ENCODE data around the gene BMX. TPM values are rescaled to one million over a fixed set of nuclear protein-coding genes. Genes with fewer than 3 reads are reported as not detected.
A peak's percentile ranks its signal among the peaks of the same experiment; 100 is the strongest.

BMX gene
- polyA plus RNA-seq, 3 donors from 2014 or later: not detected

- Mint-ChIP-seq H3K36me3 (no peaks in the 10 kb centered on the region), H3K27me3 (ENCODE audit: low read depth in 3 of 3) (peaks cover 2 to 8% (median 7%) of the 10 kb centered on the region in 3 donors), H3K4me1 (peaks cover 7 to 12% of the 10 kb centered on the region in 2 donors), H3K27ac (peak within 1 kb of the TSS in 2 of 6 donors; percentile 16 to 65), H3K4me3 (peak within 1 kb of the TSS; percentile 68 to 82 (median 80)), H3K9me3 (peaks cover 0 to 2% (median 0%) of the 10 kb centered on the region in 6 donors)
- DNase-seq: peak; percentile 22 to 34 (median 27)
Observed at GRCh38 chrX:15493118-15493962, 7.3 kb upstream of the BMX start, which contains the start of gene PIR. Gene PIR (minus strand): TSS chrX:15493333. CDS start chrX:15491257, 2,076 bp downstream.

- Mint-ChIP-seq H3K27me3 (ENCODE audit: low read depth in 3 of 3) (peaks cover 0 to 9% (median 8%) of the 10 kb centered on the region in 3 donors), H3K4me1 (peaks cover 7 to 12% of the 10 kb centered on the region in 2 donors), H3K4me3 (no peak overlapping the region), H3K36me3 (no peaks in the 10 kb centered on the region), H3K27ac (no peak overlapping the region), H3K9me3 (peaks cover 0 to 2% (median 0%) of the 10 kb centered on the region in 6 donors)
- no peak for DNase-seq
Observed at GRCh38 chrX:15495801-15496200, 4.8 kb upstream of the BMX start.

GRCh38 chrX:15496824-15497223 lies 3.8 kb upstream of the BMX start:
- H3K4me1 Mint-ChIP-seq: peaks cover 7 to 12% of the 10 kb centered on the region in 2 donors
- H3K4me3 Mint-ChIP-seq: no peak overlapping the region
- no peak for DNase-seq
- H3K9me3 Mint-ChIP-seq: peaks cover 0 to 2% (median 0%) of the 10 kb centered on the region in 6 donors
- peaks cover 0 to 12% (median 8%) of the 10 kb centered on the region in 3 donors for H3K27me3 Mint-ChIP-seq (ENCODE audit: low read depth in 3 of 3)
- no peaks in the 10 kb centered on the region for H3K36me3 Mint-ChIP-seq
- H3K27ac Mint-ChIP-seq: no peak overlapping the region

- H3K27ac Mint-ChIP-seq: no peak overlapping the region
- H3K9me3 Mint-ChIP-seq: peaks cover 0 to 2% (median 0%) of the 10 kb centered on the region in 6 donors
- peaks cover 1 to 11% (median 5%) of the 10 kb centered on the region in 3 donors for H3K27me3 Mint-ChIP-seq (ENCODE audit: low read depth in 3 of 3)
- no peaks in the 10 kb centered on the region for H3K36me3 Mint-ChIP-seq
- peak; percentile 33 to 50 (median 40) for DNase-seq
- H3K4me1 Mint-ChIP-seq: peaks cover 4 to 9% of the 10 kb centered on the region in 2 donors
- H3K4me3 Mint-ChIP-seq: no peak overlapping the region
Observed at GRCh38 chrX:15497865-15498264, 2.7 kb upstream of the BMX start.

GRCh38 chrX:15498741-15499140 lies 1.9 kb upstream of the BMX start:
- DNase-seq: no peak
- H3K36me3 Mint-ChIP-seq: no peaks in the 10 kb centered on the region
- peaks cover 0 to 1% of the 10 kb centered on the region in 2 donors for H3K4me1 Mint-ChIP-seq
- no peak overlapping the region for H3K27ac Mint-ChIP-seq
- no peaks in the 10 kb centered on the region for H3K9me3 Mint-ChIP-seq
- H3K27me3 Mint-ChIP-seq (ENCODE audit: low read depth in 3 of 3): peaks cover 2 to 11% (median 5%) of the 10 kb centered on the region in 3 donors
- no peak overlapping the region for H3K4me3 Mint-ChIP-seq

GRCh38 chrX:15499976-15500375 lies 631 bp upstream of the BMX start:
- no peak overlapping the region for H3K27ac Mint-ChIP-seq
- no peaks in the 10 kb centered on the region for H3K36me3 Mint-ChIP-seq
- no peaks in the 10 kb centered on the region for H3K4me1 Mint-ChIP-seq
- DNase-seq: no peak
- peaks cover 2 to 20% (median 14%) of the 10 kb centered on the region in 3 donors for H3K27me3 Mint-ChIP-seq (ENCODE audit: low read depth in 3 of 3)
- H3K4me3 Mint-ChIP-seq: no peak overlapping the region
- H3K9me3 Mint-ChIP-seq: no peaks in the 10 kb centered on the region

- DNase-seq: no peak
- H3K4me1 Mint-ChIP-seq: no peaks in the 10 kb centered on the region
- peaks cover 2 to 19% (median 12%) of the 10 kb centered on the region in 3 donors for H3K27me3 Mint-ChIP-seq (ENCODE audit: low read depth in 3 of 3)
- no peak overlapping the region for H3K4me3 Mint-ChIP-seq
- H3K36me3 Mint-ChIP-seq: no peaks in the 10 kb centered on the region
- H3K9me3 Mint-ChIP-seq: no peaks in the 10 kb centered on the region
- no peak overlapping the region for H3K27ac Mint-ChIP-seq
Observed at GRCh38 chrX:15501506-15501905, 899 bp downstream of the BMX start.

- H3K27me3 Mint-ChIP-seq (ENCODE audit: low read depth in 3 of 3): peaks cover 2 to 22% (median 9%) of the 10 kb centered on the region in 3 donors
- H3K27ac Mint-ChIP-seq: no peak overlapping the region
- H3K4me1 Mint-ChIP-seq: no peaks in the 10 kb centered on the region
- no peak for DNase-seq
- H3K4me3 Mint-ChIP-seq: no peak overlapping the region
- no peaks in the 10 kb centered on the region for H3K9me3 Mint-ChIP-seq
- no peaks in the 10 kb centered on the region for H3K36me3 Mint-ChIP-seq
Observed at GRCh38 chrX:15504661-15505060, 4.1 kb downstream of the BMX start.

GRCh38 chrX:15505101-15505500 lies 4.5 kb downstream of the BMX start:
- no peaks in the 10 kb centered on the region for H3K36me3 Mint-ChIP-seq
- no peak for DNase-seq
- no peaks in the 10 kb centered on the region for H3K4me1 Mint-ChIP-seq
- H3K27me3 Mint-ChIP-seq (ENCODE audit: low read depth in 3 of 3): peaks cover 2 to 23% (median 9%) of the 10 kb centered on the region in 3 donors
- no peak overlapping the region for H3K4me3 Mint-ChIP-seq
- no peaks in the 10 kb centered on the region for H3K9me3 Mint-ChIP-seq
- no peak overlapping the region for H3K27ac Mint-ChIP-seq

- H3K27ac Mint-ChIP-seq: no peak overlapping the region
- no peaks in the 10 kb centered on the region for H3K9me3 Mint-ChIP-seq
- peaks cover 2 to 16% (median 9%) of the 10 kb centered on the region in 3 donors for H3K27me3 Mint-ChIP-seq (ENCODE audit: low read depth in 3 of 3)
- H3K4me1 Mint-ChIP-seq: no peaks in the 10 kb centered on the region
- DNase-seq: no peak
- H3K36me3 Mint-ChIP-seq: no peaks in the 10 kb centered on the region
- H3K4me3 Mint-ChIP-seq: no peak overlapping the region
Observed at GRCh38 chrX:15507005-15507404, 6.4 kb downstream of the BMX start.

- Mint-ChIP-seq H3K4me1 (no peaks in the 10 kb centered on the region), H3K36me3 (no peaks in the 10 kb centered on the region), H3K27me3 (ENCODE audit: low read depth in 3 of 3) (peaks cover 0 to 8% (median 2%) of the 10 kb centered on the region in 3 donors), H3K27ac (no peak overlapping the region), H3K9me3 (no peaks in the 10 kb centered on the region), H3K4me3 (no peak overlapping the region)
- DNase-seq: no peak
Observed at GRCh38 chrX:15509845-15510244, 9.2 kb downstream of the BMX start.

GRCh38 chrX:15511563-15511962 lies 11.0 kb downstream of the BMX start:
- Mint-ChIP-seq H3K27me3 (ENCODE audit: low read depth in 3 of 3) (peaks cover 0 to 9% (median 2%) of the 10 kb centered on the region in 3 donors), H3K36me3 (no peaks in the 10 kb centered on the region), H3K9me3 (no peaks in the 10 kb centered on the region), H3K4me1 (no peaks in the 10 kb centered on the region), H3K4me3 (no peak overlapping the region), H3K27ac (no peak overlapping the region)
- no peak for DNase-seq

GRCh38 chrX:15512401-15512965 lies 11.9 kb downstream of the BMX start:
- Mint-ChIP-seq H3K27me3 (ENCODE audit: low read depth in 3 of 3) (peaks cover 0 to 12% (median 2%) of the 10 kb centered on the region in 3 donors), H3K4me1 (no peaks in the 10 kb centered on the region), H3K27ac (no peak overlapping the region), H3K36me3 (no peaks in the 10 kb centered on the region), H3K4me3 (no peak overlapping the region), H3K9me3 (no peaks in the 10 kb centered on the region)
- DNase-seq: no peak

GRCh38 chrX:15514279-15514678 lies 13.7 kb downstream of the BMX start:
- Mint-ChIP-seq H3K4me3 (no peak overlapping the region), H3K27ac (no peak overlapping the region), H3K9me3 (no peaks in the 10 kb centered on the region), H3K27me3 (ENCODE audit: low read depth in 3 of 3) (peaks cover 0 to 12% (median 2%) of the 10 kb centered on the region in 3 donors), H3K4me1 (no peaks in the 10 kb centered on the region), H3K36me3 (no peaks in the 10 kb centered on the region)
- no peak for DNase-seq
